NT2/D1 (cell line): ENCODE measurements around the gene ADGRF4.

Experiments
- DNase-seq: peaks from one replicate; pipeline ENCODE4 v3.0.0-alpha.2; 2011; ENCODE audit warnings: low read depth, low spot score
- H3K27me3 ChIP-seq: 2 replicates; pipeline ENCODE4 v1.6.0; 2011; ENCODE audit warnings: mild to moderate bottlenecking; ENCODE audit not compliant: insufficient read length, insufficient read depth
- H3K36me3 ChIP-seq: 2 replicates; pipeline ENCODE4 v1.6.1; 2011; ENCODE audit warnings: mild to moderate bottlenecking, low read length, mixed read lengths; ENCODE audit not compliant: insufficient read depth, insufficient read length
- H3K4me1 ChIP-seq: 2 replicates; pipeline ENCODE4 v1.5.1; 2011; ENCODE audit not compliant: insufficient read depth, insufficient read length
- H3K4me3 ChIP-seq: 2 replicates; pipeline ENCODE4 v1.5.1; 2011; ENCODE audit warnings: low read depth; ENCODE audit not compliant: insufficient read length
- H3K9ac ChIP-seq: 2 replicates; pipeline ENCODE4 v1.6.0; 2011; ENCODE audit warnings: low read depth; ENCODE audit not compliant: insufficient read length
- H3K9me3 ChIP-seq: 2 replicates; pipeline ENCODE4 v1.5.1; 2011; ENCODE audit warnings: mild to moderate bottlenecking, low read length; ENCODE audit not compliant: insufficient read depth
- SUZ12 ChIP-seq: IDR thresholded peaks from 2 replicates; pipeline ENCODE4 v1.6.1; 2011; ENCODE audit not compliant: insufficient read length, insufficient read depth; ENCODE audit errors: extremely low read depth
- YY1 ChIP-seq: IDR thresholded peaks from 2 replicates; pipeline ENCODE4 v1.6.1; 2011; ENCODE audit not compliant: insufficient read length, insufficient read depth
- ZNF274 ChIP-seq: IDR thresholded peaks from 2 replicates; pipeline ENCODE4 v1.6.1; 2011; ENCODE audit warnings: mild to moderate bottlenecking, low read depth, low read length

ADGRF4 gene

DNA sequence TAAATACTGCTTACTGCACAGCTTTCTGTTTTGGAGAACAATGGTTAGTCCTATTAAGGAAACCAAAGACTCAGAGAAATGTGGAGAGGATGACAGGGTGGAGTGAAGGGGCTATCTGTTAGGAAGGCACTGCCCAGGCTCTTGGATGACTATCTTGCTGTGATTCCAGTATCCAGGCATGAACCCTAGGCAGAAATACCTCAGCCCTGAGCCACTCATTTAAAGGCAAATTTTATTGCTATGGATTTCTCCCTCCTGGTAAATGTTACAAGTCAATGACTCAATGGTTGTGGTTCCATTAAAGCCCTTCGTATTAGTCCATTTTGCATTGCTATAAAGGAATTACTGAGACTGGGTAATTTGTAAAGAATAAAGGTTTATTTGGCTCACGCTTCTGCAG, 25.9 kb downstream of the ADGRF4 start:
- DNase-seq, result no peak
- no peak for TF ChIP-seq YY1
- Histone ChIP-seq H3K9ac (no peak overlapping the region), H3K36me3 (no peaks in the 10 kb centered on the region), H3K27me3 (no peaks in the 10 kb centered on the region), H3K4me3 (no peak overlapping the region), H3K4me1 (no peaks in the 10 kb centered on the region), H3K9me3 (no peaks in the 10 kb centered on the region)

DNA sequence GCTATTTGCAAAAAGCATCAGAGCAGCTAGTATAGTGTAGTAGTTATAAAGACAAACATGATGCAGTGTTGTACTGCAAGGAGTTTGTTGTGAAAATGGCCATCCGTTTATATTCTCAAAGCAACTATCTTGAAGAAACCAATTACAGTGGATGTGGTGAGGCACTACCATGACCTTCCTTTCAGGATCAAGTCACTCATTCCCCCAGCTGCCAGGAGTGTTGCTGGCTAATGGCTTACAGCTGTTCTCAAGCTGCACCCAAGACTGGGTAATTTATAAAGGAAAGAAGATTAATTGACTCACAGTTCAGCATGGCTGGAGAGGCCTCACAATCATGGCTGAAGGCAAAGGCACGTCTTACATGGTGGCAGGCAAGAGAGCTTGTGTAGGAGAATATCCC, 29.0 kb downstream of the ADGRF4 start:
- H3K9ac ChIP-seq, result no peak overlapping the region
- no peak for DNase-seq
- H3K4me3 ChIP-seq, result no peak overlapping the region
- TF ChIP-seq ZNF274, result no peak
- no peak for TF ChIP-seq SUZ12
- no peak for TF ChIP-seq YY1
- no peaks in the 10 kb centered on the region for H3K4me1 ChIP-seq
- H3K9me3 ChIP-seq, result no peaks in the 10 kb centered on the region
- no peaks in the 10 kb centered on the region for H3K27me3 ChIP-seq
- no peaks in the 10 kb centered on the region for H3K36me3 ChIP-seq

DNA sequence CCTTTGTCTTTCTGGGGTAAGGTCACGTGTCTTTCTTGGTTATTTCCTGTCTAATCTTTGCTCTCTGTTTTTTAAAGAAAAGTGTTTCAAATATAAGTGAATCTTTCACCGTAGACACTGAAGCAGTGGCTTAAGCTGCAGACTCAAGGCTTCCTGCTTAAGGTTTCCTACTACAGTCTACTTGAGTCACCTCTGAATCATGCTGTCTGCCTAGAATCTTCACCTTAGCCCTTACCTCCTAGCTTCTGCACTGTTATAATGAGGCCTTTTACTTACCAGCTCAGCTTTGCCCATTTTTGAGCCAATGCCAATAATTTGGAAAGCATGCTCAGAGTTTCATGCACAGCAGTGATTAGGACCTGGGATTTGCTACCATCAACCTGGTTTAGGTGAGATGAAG, 30.6 kb downstream of the ADGRF4 start:
- Histone ChIP-seq H3K27me3 (no peaks in the 10 kb centered on the region), H3K4me3 (no peak overlapping the region), H3K9me3 (no peaks in the 10 kb centered on the region), H3K4me1 (no peaks in the 10 kb centered on the region), H3K36me3 (no peaks in the 10 kb centered on the region), H3K9ac (no peak overlapping the region)
- DNase-seq, result no peak
- TF ChIP-seq YY1 (no peak), ZNF274 (no peak), SUZ12 (no peak)

DNA sequence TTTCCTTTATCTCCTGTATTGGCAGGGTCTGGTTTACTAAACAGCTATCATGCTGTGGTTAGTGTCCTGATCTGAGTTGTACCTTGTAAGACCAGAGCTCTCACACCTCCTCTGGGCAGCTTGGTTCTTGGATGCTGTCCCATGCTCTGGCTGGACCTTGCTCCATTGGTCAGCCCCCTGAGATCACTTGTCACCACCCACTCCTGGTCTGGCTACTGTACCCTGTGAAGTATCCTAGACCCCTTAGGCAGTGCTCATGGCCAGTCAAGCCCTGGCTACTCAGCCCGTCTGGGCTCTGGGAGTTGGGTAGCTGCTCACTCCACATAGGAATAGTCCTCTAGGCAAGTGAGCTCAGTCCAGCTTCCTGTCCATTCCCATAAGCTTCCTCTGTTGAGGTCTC, 31.1 kb downstream of the ADGRF4 start:
- H3K4me3 ChIP-seq, result no peak overlapping the region
- no peak overlapping the region for H3K9ac ChIP-seq
- TF ChIP-seq YY1 (no peak), ZNF274 (no peak), SUZ12 (no peak)
- H3K4me1 ChIP-seq, result no peaks in the 10 kb centered on the region
- H3K9me3 ChIP-seq, result no peaks in the 10 kb centered on the region
- DNase-seq, result no peak
- H3K36me3 ChIP-seq, result no peaks in the 10 kb centered on the region
- H3K27me3 ChIP-seq, result no peaks in the 10 kb centered on the region

DNA sequence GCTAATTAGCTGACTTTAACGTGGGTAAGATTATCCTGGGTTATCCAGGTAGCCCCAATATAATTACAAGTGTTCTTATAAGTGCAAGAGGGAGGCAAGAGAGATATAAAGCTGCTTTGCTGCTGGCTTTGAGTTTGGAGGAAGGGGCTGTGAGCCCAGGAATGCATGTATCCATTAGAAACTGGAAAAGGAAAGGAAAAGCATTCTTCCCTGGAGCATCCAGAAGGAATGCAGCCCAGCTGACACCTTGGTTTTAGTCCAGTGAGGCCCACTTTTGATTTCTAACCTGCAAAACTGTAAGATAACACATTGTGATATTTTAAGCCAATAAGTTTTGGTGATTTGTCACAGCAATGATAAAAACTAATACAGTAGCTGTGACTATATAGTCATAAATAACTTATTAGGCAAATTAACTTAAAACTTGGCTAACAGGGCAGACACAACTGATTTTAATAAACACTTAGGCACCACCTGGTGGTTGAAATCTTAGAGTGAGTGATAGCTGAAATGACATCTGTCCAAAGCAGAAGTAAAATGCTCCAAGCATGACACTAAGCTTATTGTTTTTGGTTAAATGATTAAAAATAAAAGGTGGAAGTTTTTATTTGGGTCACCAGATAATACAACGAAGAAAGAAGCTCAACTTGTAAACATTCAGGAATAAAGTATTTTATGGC, 35.6 kb downstream of the ADGRF4 start:
- Histone ChIP-seq H3K9me3 (no peaks in the 10 kb centered on the region), H3K4me3 (no peak overlapping the region), H3K4me1 (no peaks in the 10 kb centered on the region), H3K9ac (no peak overlapping the region), H3K27me3 (no peaks in the 10 kb centered on the region), H3K36me3 (no peaks in the 10 kb centered on the region)
- DNase-seq, result no peak
- TF ChIP-seq YY1, result no peak
- no peak for TF ChIP-seq ZNF274
- no peak for TF ChIP-seq SUZ12

DNA sequence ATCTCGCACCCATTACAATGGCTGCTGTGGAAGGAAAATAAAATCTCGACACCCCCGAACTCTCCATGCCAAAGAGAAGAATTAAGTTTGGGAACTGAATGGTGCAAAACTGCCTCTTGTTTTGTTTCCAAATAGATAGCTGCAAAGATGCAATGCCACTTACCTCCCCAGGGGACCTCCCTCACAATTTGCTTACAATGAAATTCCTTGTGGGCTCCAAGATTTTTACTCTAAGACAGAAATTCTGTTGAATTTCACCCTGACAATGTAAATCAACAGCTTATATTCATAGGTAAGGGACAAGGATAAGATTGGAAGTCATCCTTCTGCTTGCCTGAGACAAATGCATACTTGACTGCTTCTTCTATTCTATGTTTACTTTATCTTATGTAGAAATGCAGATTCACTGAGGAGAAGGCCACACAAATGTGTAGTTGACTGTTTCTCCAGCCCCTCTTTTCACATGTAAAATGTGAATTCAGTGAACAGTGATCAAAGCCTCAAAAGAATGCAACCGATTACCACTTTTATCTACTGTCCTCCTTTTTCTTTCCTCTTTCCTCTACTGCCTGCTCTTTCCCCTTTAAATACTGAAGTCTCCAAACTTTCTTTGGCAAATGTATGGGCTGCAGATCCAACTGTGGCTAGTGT, 36.6 kb downstream of the ADGRF4 start:
- TF ChIP-seq ZNF274 (no peak), SUZ12 (no peak), YY1 (no peak)
- no peaks in the 10 kb centered on the region for H3K36me3 ChIP-seq
- H3K9me3 ChIP-seq, result no peaks in the 10 kb centered on the region
- no peaks in the 10 kb centered on the region for H3K27me3 ChIP-seq
- H3K4me3 ChIP-seq, result no peak overlapping the region
- DNase-seq, result peak; percentile 49
- H3K9ac ChIP-seq, result no peak overlapping the region
- no peaks in the 10 kb centered on the region for H3K4me1 ChIP-seq

DNA sequence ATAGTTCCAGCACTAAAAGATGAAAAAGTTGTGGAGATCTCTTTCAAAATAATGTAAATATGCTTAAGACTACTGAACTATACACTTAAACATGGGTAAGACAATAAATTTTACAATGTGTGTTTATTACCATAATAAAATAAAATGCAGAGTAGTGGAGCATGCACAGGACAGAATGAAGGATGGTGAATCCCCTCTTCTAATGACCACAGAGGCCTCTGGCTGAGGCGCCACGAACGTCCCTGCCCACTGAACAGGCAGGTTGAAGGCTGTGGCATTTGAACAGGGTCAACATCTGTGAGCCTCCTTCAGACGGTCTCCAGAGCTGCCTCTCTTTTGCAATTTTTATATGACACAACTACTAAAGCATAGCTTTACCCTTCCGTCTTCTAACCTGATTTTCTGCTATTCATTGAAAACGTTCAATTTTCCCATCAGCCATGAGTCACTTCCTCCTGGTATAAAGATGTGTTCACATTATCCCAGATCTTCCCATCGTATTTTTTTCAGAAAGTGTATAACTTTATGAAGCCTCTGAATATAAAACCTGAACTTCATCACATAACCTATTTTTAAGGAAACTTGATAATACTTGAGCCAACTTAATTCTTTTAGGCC, 37.8 kb downstream of the ADGRF4 start:
- no peak for DNase-seq
- no peaks in the 10 kb centered on the region for H3K36me3 ChIP-seq
- no peak overlapping the region for H3K9ac ChIP-seq
- TF ChIP-seq ZNF274 (no peak), SUZ12 (no peak), YY1 (no peak)
- H3K9me3 ChIP-seq, result no peaks in the 10 kb centered on the region
- H3K27me3 ChIP-seq, result no peaks in the 10 kb centered on the region
- H3K4me3 ChIP-seq, result no peak overlapping the region
- H3K4me1 ChIP-seq, result no peaks in the 10 kb centered on the region
